GM12875 (cell line): Measurements from ENCODE around the gene SMAD4.

Source experiments
- H3K4me3 ChIP-seq: one replicate; pipeline ENCODE4 v1.5.1; 2011; ENCODE audit warnings: low read depth, low read length, control low read depth
- TF ChIP-seq, protein P1 (sequence below): IDR thresholded peaks from 2 replicates; pipeline ENCODE4 v1.5.1; 2011; ENCODE audit warnings: low read depth, mild to moderate bottlenecking, control low read depth, inconsistent platforms, low read length, moderate library complexity, borderline replicate concordance; ENCODE audit not compliant: insufficient read depth

Gene SMAD4

GRCh38 chr18:51123046-51123395, 93.0 kb downstream of the SMAD4 start:
- H3K4me3 ChIP-seq, result no peak overlapping the region
- TF ChIP-seq, protein P1, sequence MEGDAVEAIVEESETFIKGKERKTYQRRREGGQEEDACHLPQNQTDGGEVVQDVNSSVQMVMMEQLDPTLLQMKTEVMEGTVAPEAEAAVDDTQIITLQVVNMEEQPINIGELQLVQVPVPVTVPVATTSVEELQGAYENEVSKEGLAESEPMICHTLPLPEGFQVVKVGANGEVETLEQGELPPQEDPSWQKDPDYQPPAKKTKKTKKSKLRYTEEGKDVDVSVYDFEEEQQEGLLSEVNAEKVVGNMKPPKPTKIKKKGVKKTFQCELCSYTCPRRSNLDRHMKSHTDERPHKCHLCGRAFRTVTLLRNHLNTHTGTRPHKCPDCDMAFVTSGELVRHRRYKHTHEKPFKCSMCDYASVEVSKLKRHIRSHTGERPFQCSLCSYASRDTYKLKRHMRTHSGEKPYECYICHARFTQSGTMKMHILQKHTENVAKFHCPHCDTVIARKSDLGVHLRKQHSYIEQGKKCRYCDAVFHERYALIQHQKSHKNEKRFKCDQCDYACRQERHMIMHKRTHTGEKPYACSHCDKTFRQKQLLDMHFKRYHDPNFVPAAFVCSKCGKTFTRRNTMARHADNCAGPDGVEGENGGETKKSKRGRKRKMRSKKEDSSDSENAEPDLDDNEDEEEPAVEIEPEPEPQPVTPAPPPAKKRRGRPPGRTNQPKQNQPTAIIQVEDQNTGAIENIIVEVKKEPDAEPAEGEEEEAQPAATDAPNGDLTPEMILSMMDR, result no peak

DNA sequence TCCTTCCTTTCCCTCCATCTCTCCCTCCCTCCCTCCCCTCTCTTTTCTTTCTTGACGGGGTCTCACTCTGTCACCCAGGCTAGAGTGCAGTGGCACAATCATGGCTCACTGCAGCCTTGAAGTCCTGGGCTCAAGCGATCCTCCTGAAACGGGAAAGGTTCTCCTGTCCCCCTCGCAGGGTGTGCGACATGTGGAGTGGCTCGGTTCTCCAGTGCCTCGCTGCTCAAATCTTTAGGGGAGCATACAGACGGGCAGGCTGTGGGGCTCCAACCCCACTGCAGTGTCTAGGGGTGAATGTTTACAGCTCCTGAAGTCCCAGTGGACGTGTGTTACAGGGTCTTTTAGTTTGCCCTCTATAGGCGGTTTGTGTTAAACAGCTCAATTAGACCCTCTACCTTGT, 93.5 kb downstream of the SMAD4 start:
- TF ChIP-seq, protein P1, result no peak
- H3K4me3 ChIP-seq, result no peak overlapping the region

- H3K4me3 ChIP-seq, result no peak overlapping the region
- TF ChIP-seq, protein P1, result no peak
These were observed 94.0 kb downstream of the SMAD4 start for GRCh38 chr18:51123936-51124486.

DNA sequence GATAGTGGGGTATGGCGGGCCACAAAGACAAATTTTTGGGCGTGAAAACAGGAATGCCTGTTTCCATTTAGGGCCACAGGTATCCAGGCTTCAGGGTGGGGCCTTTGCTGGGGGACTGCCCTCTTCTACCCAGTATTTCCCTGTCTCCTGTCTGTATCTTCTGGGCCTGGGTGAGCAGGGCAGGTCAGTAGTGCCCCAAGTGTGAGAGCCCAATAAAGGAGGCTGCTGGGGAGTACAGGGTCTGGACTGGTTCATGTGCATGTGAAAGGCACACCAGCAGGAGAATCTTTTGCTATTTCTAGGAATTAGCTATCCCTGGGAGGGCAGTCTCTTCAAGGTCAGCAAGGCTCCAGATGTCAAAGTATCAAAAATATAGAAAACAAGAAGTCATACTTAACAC, 96.0 kb downstream of the SMAD4 start:
- no peak overlapping the region for H3K4me3 ChIP-seq
- TF ChIP-seq, protein P1, result no peak

GRCh38 chr18:51127664-51128063, 97.7 kb downstream of the SMAD4 start:
- no peak overlapping the region for H3K4me3 ChIP-seq
- TF ChIP-seq, protein P1, result no peak

DNA sequence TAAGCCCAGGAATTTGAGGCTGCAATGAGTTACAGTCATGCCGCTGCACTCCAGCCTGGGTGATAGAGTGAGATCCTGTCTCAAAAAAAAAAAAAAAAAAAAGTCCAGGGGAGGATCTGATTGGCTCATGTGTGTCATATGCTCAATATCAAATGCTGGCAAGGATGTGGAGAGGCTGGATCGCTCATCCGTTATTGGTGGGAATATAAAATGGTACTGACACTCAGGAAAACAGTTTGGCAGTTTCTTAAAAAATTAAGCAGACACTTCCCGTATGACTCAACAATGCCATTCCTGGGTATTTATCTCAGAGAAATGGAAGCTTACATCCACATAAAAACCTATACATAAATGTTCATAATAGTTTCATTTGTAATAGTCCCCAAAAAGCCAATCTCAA, 98.5 kb downstream of the SMAD4 start:
- no peak overlapping the region for H3K4me3 ChIP-seq
- TF ChIP-seq, protein P1, result no peak

DNA sequence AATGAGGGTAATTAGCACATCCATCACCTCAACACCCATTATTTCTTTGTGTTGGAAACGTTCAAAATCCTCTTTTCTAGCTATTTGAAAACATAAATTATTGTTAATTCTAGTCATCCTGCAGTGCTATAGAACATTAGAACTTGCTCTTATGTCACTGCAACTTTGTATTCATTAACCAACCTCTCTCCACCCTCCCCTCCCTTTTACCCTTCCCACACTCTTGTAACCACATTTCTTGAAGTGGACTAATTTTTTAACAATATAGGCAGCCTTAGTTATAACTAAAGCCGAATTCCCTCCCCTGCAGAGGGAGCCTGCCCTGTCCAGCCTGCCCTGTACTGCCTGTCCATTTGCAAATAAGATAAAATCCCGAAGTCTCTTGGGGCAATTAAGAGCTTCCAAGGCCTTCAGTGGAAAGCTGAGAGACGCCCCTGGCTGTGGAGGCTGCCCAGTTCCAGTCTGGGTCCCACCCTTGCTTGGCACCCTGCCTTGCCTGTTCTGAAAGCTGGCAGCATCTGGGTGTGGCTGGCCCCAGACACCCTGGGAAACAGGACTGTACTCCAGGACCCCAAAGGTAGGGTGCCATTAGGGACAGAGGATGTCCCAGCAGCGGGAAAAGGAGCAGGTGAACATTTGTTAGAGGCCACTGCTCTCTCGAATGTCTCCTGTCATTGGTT, 102.4 kb downstream of the SMAD4 start:
- TF ChIP-seq, protein P1, result no peak
- H3K4me3 ChIP-seq, result no peak overlapping the region
